Activated T-cell treated with anti-CD3 and anti-CD28 coated beads for 48 hours (primary cell): ENCODE results near the gene MFN2.
A peak's percentile ranks its signal among the peaks of the same experiment; 100 is the strongest.

ENCODE experiments used
- DNase-seq: peaks from one replicate; pipeline ENCODE4 v3.0.0-alpha.2; 2020; ENCODE audit warnings: low read depth

The MFN2 gene

DNA sequence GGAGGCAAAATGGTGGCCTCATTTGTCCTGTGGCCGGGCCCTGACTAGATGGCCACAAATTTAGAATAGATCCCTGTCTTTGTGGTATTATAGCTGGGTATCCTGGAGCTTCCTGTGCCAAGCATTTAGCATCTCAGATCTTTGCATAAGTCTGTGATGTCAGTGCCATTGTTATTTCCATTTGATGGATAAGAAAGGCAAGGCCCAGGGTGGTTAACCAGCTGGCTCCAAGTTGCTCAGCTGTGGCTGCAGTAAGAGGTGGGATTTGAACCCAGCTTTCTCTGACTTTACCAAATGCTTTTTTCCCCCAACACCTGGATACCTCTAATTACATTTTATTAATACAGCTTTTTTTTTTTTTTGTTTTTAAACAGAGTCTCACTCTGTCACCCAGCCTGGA lies 71.1 kb downstream of the MFN2 start:
- no peak for DNase-seq

DNA sequence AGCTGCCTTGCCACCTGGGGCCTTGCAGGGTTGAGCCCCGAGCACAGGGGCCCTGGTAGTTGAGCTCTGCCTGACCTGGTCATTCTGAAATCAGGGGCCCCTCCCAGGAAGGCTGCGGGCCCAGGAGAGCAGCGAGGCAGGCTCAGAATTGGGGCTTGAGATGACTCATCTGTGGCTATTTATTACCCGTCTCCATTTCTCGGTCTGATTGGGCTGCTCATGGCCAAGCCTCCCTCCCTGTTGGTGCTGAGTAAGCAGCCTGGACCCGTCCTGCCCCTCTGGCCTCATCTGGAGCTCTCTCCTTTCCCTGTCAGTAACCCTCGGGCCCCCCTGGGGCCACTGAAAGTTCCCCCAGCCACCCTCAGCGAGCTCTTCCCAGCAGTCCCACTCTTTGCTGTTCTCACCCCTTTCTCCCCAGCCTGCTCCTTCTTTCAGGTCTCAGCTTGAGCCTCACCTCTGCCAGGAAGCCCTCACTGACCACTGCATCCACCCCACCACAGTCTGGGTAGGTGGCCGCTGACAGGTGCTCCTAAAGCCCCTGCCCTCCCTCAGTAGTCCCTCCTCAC lies 71.8 kb downstream of the MFN2 start:
- peak; percentile 37 for DNase-seq

GRCh38 chr1:12052997-12053686 lies 72.9 kb downstream of the MFN2 start:
- DNase-seq: no peak

- DNase-seq: no peak
Observed at GRCh38 chr1:12053752-12054548, 73.7 kb downstream of the MFN2 start.

- no peak for DNase-seq
Observed at GRCh38 chr1:12055259-12055658, 75.0 kb downstream of the MFN2 start.

- peak; percentile 46 for DNase-seq
Observed at GRCh38 chr1:12056331-12056841, 76.1 kb downstream of the MFN2 start.

DNA sequence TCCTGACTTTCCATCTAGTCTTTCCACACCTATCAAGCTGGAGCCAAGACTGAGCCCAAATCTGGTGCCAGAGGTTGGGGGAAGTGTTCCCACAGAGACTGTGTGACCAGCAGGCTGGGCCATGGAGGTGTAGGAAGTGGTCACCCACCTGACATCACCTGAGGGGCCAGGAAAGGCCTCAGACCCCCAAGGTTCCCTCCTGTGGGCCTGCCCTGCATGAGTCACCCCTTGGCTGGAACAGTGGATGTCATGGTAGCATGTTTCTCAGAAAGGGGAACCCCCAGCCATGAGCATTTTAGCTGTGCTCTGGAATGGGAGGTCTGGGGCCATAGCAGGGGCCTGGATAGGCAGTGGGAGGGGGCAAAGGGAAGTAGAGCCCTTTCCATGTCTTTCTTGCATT lies 77.1 kb downstream of the MFN2 start:
- DNase-seq: peak; percentile 50

DNA sequence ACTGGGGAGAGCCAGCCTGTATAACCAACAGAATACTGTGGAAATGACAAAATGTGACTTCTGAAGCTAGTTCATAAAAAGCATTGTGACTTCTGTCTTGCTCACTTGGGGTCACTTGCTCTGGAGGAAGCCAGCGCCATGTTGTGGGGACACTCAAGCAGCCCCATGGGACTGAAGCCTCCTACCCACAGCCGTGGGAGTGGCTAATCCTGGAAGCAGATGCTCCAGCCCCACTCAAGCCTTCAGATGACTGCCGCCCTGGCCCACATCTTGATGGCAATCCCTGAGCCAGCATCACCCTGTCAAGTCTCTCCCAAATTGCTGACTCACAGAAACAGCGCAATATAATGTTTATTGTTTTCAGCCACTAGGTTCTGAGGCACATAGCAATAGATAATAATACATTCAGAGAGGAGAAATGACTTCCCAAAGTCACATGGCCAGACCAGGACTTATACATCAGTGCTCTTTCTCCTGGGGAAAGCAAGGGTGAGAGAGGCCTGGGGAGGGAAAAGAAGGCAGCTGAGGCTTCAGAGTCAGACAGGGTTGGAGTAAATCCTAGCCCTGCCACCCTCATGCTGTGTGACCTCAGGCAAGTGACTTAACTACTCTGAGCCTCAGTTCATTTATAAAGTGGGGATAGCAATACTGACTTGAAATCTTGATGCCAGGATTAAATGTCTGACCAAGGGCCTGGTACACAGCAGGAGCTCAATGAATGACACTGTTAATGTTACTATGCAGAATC lies 77.9 kb downstream of the MFN2 start:
- no peak for DNase-seq

- DNase-seq: no peak
Observed at GRCh38 chr1:12059226-12059625, 79.0 kb downstream of the MFN2 start.

- peak; percentile 44 for DNase-seq
Observed at GRCh38 chr1:12059722-12060464, 79.6 kb downstream of the MFN2 start.

- DNase-seq: no peak
Observed at GRCh38 chr1:12060500-12060899, 80.3 kb downstream of the MFN2 start.
